Neural cell (in vitro differentiated cells): ENCODE results near the gene STRN3. TPM values are rescaled to one million over a fixed set of nuclear protein-coding genes. Genes with fewer than 3 reads are reported as not detected.

ENCODE experiments used
- H2AFZ ChIP-seq: fragments of 200-600, 300-800 bp; sonication (generic), shearing (Covaris generic); 2 replicates; pipeline ENCODE4 v1.6.0; 2014; ENCODE audit warnings: low read depth, mild to moderate bottlenecking, antibody characterized with exemption, low read length, moderate library complexity
- H3F3A ChIP-seq: fragments of 200-600 bp; shearing (Covaris generic); 2 replicates; pipeline ENCODE4 v1.6.1; 2016; ENCODE audit warnings: mild to moderate bottlenecking, moderate library complexity, mixed read lengths, antibody characterized with exemption, low read length; ENCODE audit not compliant: insufficient read depth, poor library complexity, severe bottlenecking
- H3K27ac ChIP-seq: fragments of 200-600, 300-800 bp; sonication (generic), shearing (Covaris generic); 2 replicates; pipeline ENCODE4 v1.5.1; 2014; ENCODE audit warnings: mild to moderate bottlenecking, low read length, moderate library complexity
- H3K27me3 ChIP-seq: fragments of 300-800, 200-600 bp; sonication (generic), shearing (Covaris generic); 2 replicates; pipeline ENCODE4 v1.6.0; 2014; ENCODE audit warnings: mild to moderate bottlenecking, low read depth, low read length, moderate library complexity; ENCODE audit not compliant: insufficient read depth
- H3K36me3 ChIP-seq: fragments of 300-800, 200-600 bp; sonication (generic), shearing (Covaris generic); 2 replicates; pipeline ENCODE4 v1.5.1; 2014; ENCODE audit warnings: mild to moderate bottlenecking, antibody characterized with exemption, low read length, moderate library complexity; ENCODE audit not compliant: insufficient read depth
- H3K4me2 ChIP-seq: fragments of 300-800, 200-600 bp; sonication (generic), shearing (Covaris generic); 2 replicates; pipeline ENCODE4 v1.6.0; 2014; ENCODE audit warnings: mild to moderate bottlenecking, low read length
- H3K4me3 ChIP-seq: fragments of 300-800, 200-600 bp; sonication (generic), shearing (Covaris generic); 2 replicates; pipeline ENCODE4 v1.5.1; 2014; ENCODE audit warnings: mild to moderate bottlenecking, low read length, moderate library complexity
- H3K79me2 ChIP-seq: fragments of 200-600 bp; shearing (Covaris generic); replicated peaks from 2 replicates; pipeline ENCODE4 v1.6.0; 2014; ENCODE audit warnings: mild to moderate bottlenecking, low read length, moderate library complexity; ENCODE audit not compliant: insufficient read depth
- H3K9ac ChIP-seq: fragments of 300-800, 200-600 bp; sonication (generic), shearing (Covaris generic); 2 replicates; pipeline ENCODE4 v1.6.1; 2016; ENCODE audit warnings: mild to moderate bottlenecking, low read length, mixed read lengths
- H3K9me2 ChIP-seq: fragments of 200-600 bp; shearing (Covaris generic); 2 replicates; pipeline ENCODE4 v1.6.1; 2016; ENCODE audit warnings: mild to moderate bottlenecking, low read length, mixed read lengths; ENCODE audit not compliant: insufficient read depth
- H3K9me3 ChIP-seq: fragments of 200-600, 300-800 bp; sonication (generic), shearing (Covaris generic); 2 replicates; pipeline ENCODE4 v1.6.1; 2016; ENCODE audit warnings: mild to moderate bottlenecking, mixed run types, low read length, moderate library complexity, mixed read lengths
- H4K20me1 ChIP-seq: fragments of 200-600 bp; shearing (Covaris generic); 2 replicates; pipeline ENCODE4 v1.6.1; 2016; ENCODE audit warnings: mild to moderate bottlenecking, mixed run types; ENCODE audit not compliant: insufficient read depth
- CTCF ChIP-seq: fragments of 450-650 bp; IDR thresholded peaks from 2 replicates; pipeline ENCODE4 v1.5.1; 2014; ENCODE audit warnings: antibody characterized with exemption, mild to moderate bottlenecking, moderate library complexity; ENCODE audit not compliant: poor library complexity, severe bottlenecking
- EP300 ChIP-seq: fragments of 450-650 bp; conservative IDR thresholded peaks from 2 replicates; pipeline ENCODE4 v1.6.1; 2014; ENCODE audit warnings: antibody characterized with exemption, mild to moderate bottlenecking, moderate library complexity; ENCODE audit not compliant: poor library complexity, severe bottlenecking
- EZH2 ChIP-seq: fragments of 200-600, 300-800 bp; shearing (Covaris generic), sonication (generic); IDR thresholded peaks from 2 replicates; pipeline ENCODE4 v1.6.1; 2014; ENCODE audit warnings: antibody characterized with exemption, low read length, borderline replicate concordance, mild to moderate bottlenecking; ENCODE audit not compliant: insufficient read depth, poor library complexity, severe bottlenecking
- MXI1 ChIP-seq: fragments of 450-650 bp; conservative IDR thresholded peaks from 2 replicates; pipeline ENCODE4 v1.6.1; 2014; ENCODE audit warnings: antibody characterized with exemption, mild to moderate bottlenecking; ENCODE audit not compliant: poor library complexity, severe bottlenecking
- POLR2AphosphoS5 ChIP-seq: IDR thresholded peaks from 2 replicates; pipeline ENCODE4 v1.6.1; 2012
- RAD21 ChIP-seq: fragments of 450-650 bp; conservative IDR thresholded peaks from 2 replicates; pipeline ENCODE4 v1.6.1; 2014; ENCODE audit warnings: antibody characterized with exemption, mild to moderate bottlenecking, moderate library complexity
- REST ChIP-seq: IDR thresholded peaks from 2 replicates; pipeline ENCODE4 v1.6.1; 2012; ENCODE audit warnings: borderline replicate concordance
- SMC3 ChIP-seq: fragments of 450-650 bp; conservative IDR thresholded peaks from 2 replicates; pipeline ENCODE4 v1.6.1; 2014; ENCODE audit warnings: antibody characterized with exemption, mild to moderate bottlenecking, moderate library complexity; ENCODE audit not compliant: poor library complexity
- TAF1 ChIP-seq: IDR thresholded peaks from 2 replicates; pipeline ENCODE4 v1.6.1; 2012; ENCODE audit warnings: low read depth
- polyA plus RNA-seq: library from polyadenylated mRNA; depleted of rRNA; stranded (reverse); fragments of >200 nt; gene quantifications from 2 replicates; pipeline ENCODE4 v1.2.3, GENCODE V29; 2014

STRN3 gene
- polyA plus RNA-seq, 1 donor from 2014 or later = 60.1 TPM

GRCh38 chr14:30875788-30876053 lies 150.5 kb downstream of the STRN3 start:
- Histone ChIP-seq H3K4me2 (no peak overlapping the region), H3K4me3 (peak overlapping the region; percentile 92), H3K79me2 (no peaks in the 10 kb centered on the region), H4K20me1 (no peaks in the 10 kb centered on the region), H3K27me3 (peaks cover 34% of the 10 kb centered on the region), H3K9me3 (no peaks in the 10 kb centered on the region), H3K9ac (no peak overlapping the region), H3K36me3 (no peaks in the 10 kb centered on the region), H2AFZ (no peak overlapping the region), H3K9me2 (no peaks in the 10 kb centered on the region), H3F3A (peaks cover 4% of the 10 kb centered on the region), H3K27ac (no peak overlapping the region)
- TF ChIP-seq TAF1 = no peak
- TF ChIP-seq EP300 = no peak
- no peak for TF ChIP-seq RAD21
- TF ChIP-seq REST = no peak
- TF ChIP-seq POLR2AphosphoS5 = no peak
- TF ChIP-seq SMC3 = no peak
- TF ChIP-seq EZH2 = no peak
- TF ChIP-seq CTCF = no peak
- TF ChIP-seq MXI1 = no peak

GRCh38 chr14:30874999-30875787 lies 151.0 kb downstream of the STRN3 start:
- H3K27ac ChIP-seq = peak overlapping the region; percentile 18
- peak overlapping the region; percentile 58 for H2AFZ ChIP-seq
- peak overlapping the region; percentile 74 for H3K9ac ChIP-seq
- H4K20me1 ChIP-seq = no peaks in the 10 kb centered on the region
- no peaks in the 10 kb centered on the region for H3K9me3 ChIP-seq
- H3K36me3 ChIP-seq = no peaks in the 10 kb centered on the region
- H3F3A ChIP-seq = peaks cover 4% of the 10 kb centered on the region
- no peaks in the 10 kb centered on the region for H3K79me2 ChIP-seq
- peaks cover 34% of the 10 kb centered on the region for H3K27me3 ChIP-seq
- no peaks in the 10 kb centered on the region for H3K9me2 ChIP-seq
- peak overlapping the region; percentile 58 for H3K4me2 ChIP-seq
- TF ChIP-seq CTCF (no peak), REST (no peak), MXI1 (no peak), EZH2 (no peak), POLR2AphosphoS5 (no peak)
- peak overlapping the region; percentile 92 for H3K4me3 ChIP-seq
